Subcutaneous preadipocyte (primary cell): ENCODE results near the gene GTPBP6. TPM values are rescaled to one million over a fixed set of nuclear protein-coding genes. Genes with fewer than 3 reads are reported as not detected.

Experiments
- total RNA-seq: library from RNA; depleted of rRNA; stranded (reverse); fragments of >200 nt; gene quantifications from 2 replicates; pipeline ENCODE4 v1.2.3, GENCODE V29; 2012

GTPBP6 gene, protein sequence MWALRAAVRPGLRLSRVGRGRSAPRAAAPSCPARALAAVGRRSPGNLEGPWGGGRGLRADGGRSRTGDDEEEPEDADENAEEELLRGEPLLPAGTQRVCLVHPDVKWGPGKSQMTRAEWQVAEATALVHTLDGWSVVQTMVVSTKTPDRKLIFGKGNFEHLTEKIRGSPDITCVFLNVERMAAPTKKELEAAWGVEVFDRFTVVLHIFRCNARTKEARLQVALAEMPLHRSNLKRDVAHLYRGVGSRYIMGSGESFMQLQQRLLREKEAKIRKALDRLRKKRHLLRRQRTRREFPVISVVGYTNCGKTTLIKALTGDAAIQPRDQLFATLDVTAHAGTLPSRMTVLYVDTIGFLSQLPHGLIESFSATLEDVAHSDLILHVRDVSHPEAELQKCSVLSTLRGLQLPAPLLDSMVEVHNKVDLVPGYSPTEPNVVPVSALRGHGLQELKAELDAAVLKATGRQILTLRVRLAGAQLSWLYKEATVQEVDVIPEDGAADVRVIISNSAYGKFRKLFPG
- total RNA-seq = 52.2 and 58.5 TPM in 2 replicates

DNA sequence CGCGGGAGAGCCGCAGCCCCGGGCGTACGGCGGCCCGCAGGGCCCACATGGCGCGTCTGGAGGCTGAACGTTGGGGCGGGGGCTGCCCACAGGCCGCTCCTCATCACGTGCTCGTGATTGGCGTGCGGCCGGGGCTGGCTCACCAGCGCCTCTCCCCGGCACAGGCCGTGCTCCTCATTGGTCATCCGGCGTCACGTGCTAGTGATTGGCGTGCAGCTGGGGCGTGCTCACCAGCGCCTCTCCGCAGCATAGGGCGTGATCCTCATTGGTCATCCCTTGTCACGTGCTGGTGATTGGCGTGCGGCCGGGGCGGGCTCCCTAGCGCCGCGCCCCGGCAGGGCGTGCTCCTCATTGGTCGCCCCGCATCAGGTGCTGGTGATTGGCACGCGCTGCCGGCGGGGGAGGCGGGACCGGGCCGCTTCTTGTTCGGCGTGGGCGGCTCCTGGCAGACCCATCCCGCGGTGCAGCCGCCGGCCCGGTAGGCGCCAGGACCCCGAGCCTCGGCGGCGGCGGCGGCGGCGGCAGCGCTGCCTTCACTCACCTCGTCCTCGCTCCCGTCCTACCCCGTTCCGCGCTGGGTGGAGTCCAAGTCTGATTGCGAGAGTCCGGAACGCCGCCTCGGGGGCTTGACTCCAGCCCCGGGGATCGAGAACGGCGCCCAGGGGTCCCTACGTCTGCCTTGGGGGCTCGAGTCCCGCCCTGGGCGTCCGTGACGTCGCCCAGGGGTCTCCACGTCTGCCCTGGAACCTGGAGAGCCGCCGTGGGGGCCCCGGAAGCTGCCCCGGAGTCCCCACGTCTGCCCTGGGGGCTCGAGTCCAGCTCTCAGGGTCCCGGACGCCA, at the start of gene GTPBP6:
GTPBP6 (minus strand) TSS at position 58 of the 840 bp plus-strand sequence; CDS start at position 49, 9 bp downstream.

DNA sequence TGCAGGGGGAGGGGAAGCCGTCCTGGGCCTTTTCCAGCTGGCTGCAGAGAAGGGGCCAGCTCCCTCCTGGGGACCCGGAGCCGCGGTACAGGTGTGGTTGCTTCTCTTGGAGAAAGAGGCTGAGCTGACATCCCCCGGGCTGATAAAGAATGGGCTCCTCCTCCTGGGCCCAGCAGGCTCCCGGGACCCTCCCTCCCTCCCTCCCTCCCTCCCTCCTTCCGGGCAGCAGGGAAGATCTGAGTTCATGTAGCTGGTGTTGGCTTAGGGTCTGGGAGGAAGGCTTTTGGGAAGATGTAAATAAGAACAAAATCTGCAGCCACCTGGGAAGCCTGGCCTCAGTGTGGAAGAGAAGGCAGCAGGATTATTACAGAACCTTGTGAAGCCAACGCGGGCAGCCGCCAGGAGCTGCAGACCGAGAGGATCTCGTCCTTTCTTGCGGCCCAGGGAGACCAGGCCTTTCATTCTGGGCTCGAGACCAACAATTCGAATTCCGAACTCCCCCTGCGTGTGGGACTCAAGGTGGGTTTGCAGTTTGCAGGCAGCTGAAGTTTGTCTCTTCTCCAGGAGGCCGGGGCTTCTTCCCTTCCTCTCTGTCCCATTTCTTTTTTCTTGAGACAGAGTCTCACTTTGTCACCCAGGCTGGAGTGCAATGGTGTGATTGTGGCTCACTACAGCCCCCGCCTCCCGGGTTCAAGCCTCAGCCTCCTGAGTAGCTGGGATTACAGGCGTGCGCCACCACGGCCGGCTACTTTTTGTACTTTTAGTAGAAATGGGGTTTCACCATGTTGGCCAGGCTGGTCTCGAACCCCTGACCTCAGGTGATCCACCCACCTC, 37.2 kb downstream of the GTPBP6 start, which contains the start of gene PLCXD1:
PLCXD1 (plus strand) TSS at position 216 of the 834 bp plus-strand sequence. CDS start 2,807 bp downstream, outside the sequence.

Other genes starting within 250 kb of the GTPBP6 start
- 4.8 and 7.4 TPM in 2 replicates for gene PLCXD1, start 37.4 kb downstream of the GTPBP6 start, total RNA-seq
- gene PPP2R3B, start 68.1 kb upstream of the GTPBP6 start, total RNA-seq = 12.5 and 12.7 TPM in 2 replicates